Osteoblast (primary cell): ENCODE data around the gene C14orf119. TPM values are rescaled to one million over a fixed set of nuclear protein-coding genes. Genes with fewer than 3 reads are reported as not detected.

Source experiments
- DNase-seq: peaks from one replicate; pipeline ENCODE4 v3.0.0; 2011; ENCODE audit warnings: low spot score, mixed read lengths; ENCODE audit not compliant: insufficient read length; ENCODE audit errors: missing footprints
- H2AFZ ChIP-seq: 2 replicates; pipeline ENCODE4 v1.6.0; 2011; ENCODE audit warnings: mild to moderate bottlenecking, low read length
- H3K27ac ChIP-seq: 2 replicates; pipeline ENCODE4 v1.5.1; 2011; ENCODE audit warnings: mild to moderate bottlenecking, low read depth, low read length, moderate library complexity
- H3K27me3 ChIP-seq: 2 replicates; pipeline ENCODE4 v1.6.0; 2012; ENCODE audit warnings: mild to moderate bottlenecking, control low read depth, inconsistent platforms, low read length, moderate library complexity; ENCODE audit not compliant: insufficient read depth
- H3K36me3 ChIP-seq: 2 replicates; pipeline ENCODE4 v1.5.1; 2011; ENCODE audit warnings: mild to moderate bottlenecking, low read length, control low read depth, moderate library complexity; ENCODE audit not compliant: insufficient read depth
- H3K4me1 ChIP-seq: 2 replicates; pipeline ENCODE4 v1.5.1; 2011; ENCODE audit warnings: mild to moderate bottlenecking, low read length, control low read depth, moderate library complexity; ENCODE audit not compliant: insufficient read depth
- H3K4me2 ChIP-seq: 2 replicates; pipeline ENCODE4 v1.6.0; 2011; ENCODE audit warnings: mild to moderate bottlenecking, low read length; ENCODE audit not compliant: insufficient read depth
- H3K4me3 ChIP-seq: fragments of 200-600 bp; sonication (generic); 3 replicates; pipeline ENCODE4 v1.5.1; 2012; ENCODE audit warnings: mild to moderate bottlenecking, low read length, inconsistent platforms; ENCODE audit not compliant: insufficient read depth
- H3K79me2 ChIP-seq: 2 replicates; pipeline ENCODE4 v1.6.0; 2012; ENCODE audit warnings: mild to moderate bottlenecking, low read length, control low read depth, inconsistent platforms; ENCODE audit not compliant: insufficient read depth
- H3K9me3 ChIP-seq: 2 replicates; pipeline ENCODE4 v1.5.1; 2011; ENCODE audit warnings: low read depth, low read length, control low read depth
- H4K20me1 ChIP-seq: 2 replicates; pipeline ENCODE4 v1.6.0; 2012; ENCODE audit warnings: mild to moderate bottlenecking, low read length, control low read depth; ENCODE audit not compliant: insufficient read depth
- total RNA-seq: library from RNA; depleted of rRNA; stranded (reverse); fragments of >200 nt; gene quantifications from 2 replicates; pipeline ENCODE4 v1.2.3, GENCODE V29; 2012
- TF ChIP-seq, protein P1 (sequence below): IDR thresholded peaks from 2 replicates; pipeline ENCODE4 v1.5.1; 2011; ENCODE audit warnings: mild to moderate bottlenecking, low read depth, low read length, moderate library complexity; ENCODE audit errors: extremely low read depth

C14orf119 gene
- total RNA-seq, 1 donor: 43.1 TPM

DNA sequence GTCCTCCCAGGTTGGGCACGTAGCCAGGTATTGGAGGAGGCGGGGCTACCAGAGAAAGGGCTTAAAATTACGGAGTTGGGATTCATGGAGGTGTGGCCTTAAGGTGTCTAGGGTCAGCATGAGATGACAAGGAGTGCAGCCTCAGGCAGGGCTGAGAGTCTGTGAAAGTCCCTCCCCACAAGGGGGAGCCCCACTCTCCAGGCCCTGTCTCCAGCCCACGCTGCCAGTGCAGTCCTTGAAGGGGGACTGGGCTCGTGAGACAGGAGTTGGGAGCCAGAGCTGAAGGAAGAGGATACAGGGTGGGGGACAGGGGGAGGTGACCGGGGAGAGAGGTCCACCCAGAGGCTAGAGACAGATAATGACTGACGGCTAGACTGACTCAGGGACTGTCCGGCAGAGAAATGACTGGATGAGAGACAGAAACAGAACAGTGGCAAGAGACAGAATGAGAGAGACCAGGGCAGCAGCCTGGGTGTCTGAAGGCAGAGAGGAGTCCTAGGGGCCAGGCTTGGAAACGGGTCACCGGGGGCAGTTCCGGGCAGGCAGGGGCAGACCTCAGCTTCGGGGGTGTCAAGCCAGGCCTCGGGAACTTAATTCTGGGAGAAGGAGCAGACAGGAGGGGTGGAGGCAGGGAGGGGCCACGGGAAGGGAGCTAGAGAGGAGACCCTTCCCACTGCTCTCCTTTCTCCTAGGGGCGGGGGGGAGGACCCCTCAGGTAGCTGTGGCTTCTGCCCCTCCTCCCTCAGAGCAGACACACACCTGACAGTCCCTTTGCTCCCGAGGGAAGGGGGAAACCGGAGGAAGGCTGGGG lies 39.0 kb upstream of the C14orf119 start:
- H3K36me3 ChIP-seq: peaks cover 27% of the 10 kb centered on the region
- TF ChIP-seq, protein P1, sequence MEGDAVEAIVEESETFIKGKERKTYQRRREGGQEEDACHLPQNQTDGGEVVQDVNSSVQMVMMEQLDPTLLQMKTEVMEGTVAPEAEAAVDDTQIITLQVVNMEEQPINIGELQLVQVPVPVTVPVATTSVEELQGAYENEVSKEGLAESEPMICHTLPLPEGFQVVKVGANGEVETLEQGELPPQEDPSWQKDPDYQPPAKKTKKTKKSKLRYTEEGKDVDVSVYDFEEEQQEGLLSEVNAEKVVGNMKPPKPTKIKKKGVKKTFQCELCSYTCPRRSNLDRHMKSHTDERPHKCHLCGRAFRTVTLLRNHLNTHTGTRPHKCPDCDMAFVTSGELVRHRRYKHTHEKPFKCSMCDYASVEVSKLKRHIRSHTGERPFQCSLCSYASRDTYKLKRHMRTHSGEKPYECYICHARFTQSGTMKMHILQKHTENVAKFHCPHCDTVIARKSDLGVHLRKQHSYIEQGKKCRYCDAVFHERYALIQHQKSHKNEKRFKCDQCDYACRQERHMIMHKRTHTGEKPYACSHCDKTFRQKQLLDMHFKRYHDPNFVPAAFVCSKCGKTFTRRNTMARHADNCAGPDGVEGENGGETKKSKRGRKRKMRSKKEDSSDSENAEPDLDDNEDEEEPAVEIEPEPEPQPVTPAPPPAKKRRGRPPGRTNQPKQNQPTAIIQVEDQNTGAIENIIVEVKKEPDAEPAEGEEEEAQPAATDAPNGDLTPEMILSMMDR: peak; percentile 88
- peak; percentile 99 for DNase-seq
- H3K4me1 ChIP-seq: peaks cover 19% of the 10 kb centered on the region
- H4K20me1 ChIP-seq: peaks cover 19% of the 10 kb centered on the region
- H2AFZ ChIP-seq: peak overlapping the region; percentile 39
- H3K79me2 ChIP-seq: peaks cover 6% of the 10 kb centered on the region
- H3K27ac ChIP-seq: no peak overlapping the region
- H3K4me2 ChIP-seq: peak overlapping the region; percentile 93
- peak overlapping the region; percentile 69 for H3K4me3 ChIP-seq
- no peaks in the 10 kb centered on the region for H3K27me3 ChIP-seq
- no peaks in the 10 kb centered on the region for H3K9me3 ChIP-seq

DNA sequence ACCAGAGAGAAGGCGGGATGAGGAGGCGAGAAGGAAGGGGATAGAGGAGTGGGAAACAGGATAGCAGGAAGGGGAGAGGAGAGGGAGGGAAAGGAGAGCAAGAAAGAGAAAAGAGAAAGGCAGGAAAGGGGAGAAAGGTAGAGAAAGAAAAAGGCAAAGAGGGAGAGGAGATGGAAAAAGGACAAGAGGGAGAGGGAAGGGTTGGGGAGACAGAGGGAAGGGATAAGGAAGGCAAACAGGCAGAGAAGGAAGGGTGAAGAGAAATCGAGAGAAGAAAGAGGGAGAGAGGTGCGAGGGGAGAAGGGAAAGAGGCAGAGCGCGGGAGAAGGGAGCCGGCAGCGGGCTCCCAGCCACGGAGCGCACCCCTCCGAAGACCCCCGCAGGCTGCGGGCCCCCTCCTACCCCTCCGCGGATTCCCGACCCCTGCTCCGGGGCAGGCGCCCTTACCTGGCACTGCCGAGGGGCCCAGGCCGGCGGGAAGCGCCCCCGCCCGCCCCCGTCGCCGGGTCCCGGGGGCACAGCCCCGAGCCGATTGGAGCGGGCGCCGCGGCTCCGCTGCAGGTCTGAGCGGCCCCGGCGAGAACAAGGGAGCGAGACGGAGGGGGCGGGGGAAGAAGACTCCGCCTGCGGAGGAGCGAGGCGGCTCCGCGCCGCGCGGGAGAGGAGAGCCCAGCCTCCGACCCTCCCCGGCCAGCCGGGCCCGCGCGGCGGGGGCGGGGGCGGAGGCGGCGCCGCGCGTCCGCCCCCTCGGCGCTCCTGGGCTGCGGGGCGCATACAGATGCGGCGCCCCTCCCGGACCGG lies 38.1 kb upstream of the C14orf119 start, which contains the start of gene CDH24:
CDH24 (minus strand) TSS at position 565 of the 801 bp plus-strand sequence. CDS start 1,787 bp downstream, outside the sequence.
- H2AFZ ChIP-seq: peak within 1 kb of the TSS; percentile 39
- H3K9me3 ChIP-seq: no peaks in the 10 kb centered on the region
- no peaks in the 10 kb centered on the region for H3K27me3 ChIP-seq
- peak; percentile 98 for DNase-seq
- H3K27ac ChIP-seq: peak within 1 kb of the TSS; percentile 7
- TF ChIP-seq, protein P1: no peak
- peak within 1 kb of the TSS; percentile 93 for H3K4me2 ChIP-seq
- peaks cover 30% of the 10 kb centered on the region for H3K36me3 ChIP-seq
- H3K4me1 ChIP-seq: peaks cover 22% of the 10 kb centered on the region
- H4K20me1 ChIP-seq: peaks cover 19% of the 10 kb centered on the region
- peak within 1 kb of the TSS; percentile 69 for H3K4me3 ChIP-seq
- H3K79me2 ChIP-seq: peaks cover 6% of the 10 kb centered on the region

GRCh38 chr14:23057757-23058653 lies 37.3 kb upstream of the C14orf119 start:
- Histone ChIP-seq H3K27me3 (no peaks in the 10 kb centered on the region), H3K9me3 (no peaks in the 10 kb centered on the region), H3K27ac (peak overlapping the region; percentile 7), H3K4me3 (peak overlapping the region; percentile 69), H3K4me2 (peak overlapping the region; percentile 93), H4K20me1 (peaks cover 26% of the 10 kb centered on the region), H2AFZ (no peak overlapping the region), H3K36me3 (peaks cover 38% of the 10 kb centered on the region), H3K79me2 (peaks cover 11% of the 10 kb centered on the region), H3K4me1 (peaks cover 29% of the 10 kb centered on the region)
- DNase-seq: peak; percentile 99
- TF ChIP-seq, protein P1: peak; percentile 94
